Activated CD8-positive, alpha-beta memory T cell treated with anti-CD3 and anti-CD28 coated beads, Interleukin-2, amount 10 ng/mL, durations not matched to agents 7 days and 5 days (primary cell): ENCODE data around the gene HPS5. TPM values are rescaled to one million over a fixed set of nuclear protein-coding genes. Genes with fewer than 3 reads are reported as not detected.
"Not testable (repeated sequence)": the region's sequence is repeated elsewhere in the genome, so short reads cannot be mapped to it uniquely, and the experiment has no call there.

Experiments used
- ATAC-seq: fragments of 150-1000 bp; cut with Tn5 transposase; one replicate; pipeline ENCODE4 v1.10.0; 2021; ENCODE audit warnings: moderate library complexity
- CTCF ChIA-PET: fragments of 350-600 bp; sonication (Branson Sonifier 250); formaldehyde crosslinking; loops from one replicate; lab custom pipeline; 2021; ENCODE audit warnings: antibody characterized with exemption; lab: Charles Lee
- DNase-seq: peaks from one replicate; pipeline ENCODE4 v3.0.0-alpha.2; 2020
- H3K27ac Mint-ChIP-seq: one replicate; pipeline ENCODE4 v1.8.0; 2021; ENCODE audit warnings: mild to moderate bottlenecking, mixed read lengths
- H3K27me3 Mint-ChIP-seq: one replicate; pipeline ENCODE4 v1.8.0; 2021; ENCODE audit warnings: mixed read lengths
- H3K36me3 Mint-ChIP-seq: one replicate; pipeline ENCODE4 v1.8.0; 2021; ENCODE audit warnings: mild to moderate bottlenecking, mixed read lengths
- H3K4me1 Mint-ChIP-seq: one replicate; pipeline ENCODE4 v1.8.0; 2021; ENCODE audit warnings: mixed read lengths
- H3K4me3 Mint-ChIP-seq: one replicate; pipeline ENCODE4 v1.8.0; 2021; ENCODE audit warnings: mild to moderate bottlenecking, moderate library complexity, mixed read lengths
- H3K9me3 Mint-ChIP-seq: one replicate; pipeline ENCODE4 v1.8.0; 2022; ENCODE audit warnings: low read depth, mixed read lengths
- total RNA-seq, 2 experiments: library from RNA; stranded (reverse); gene quantifications; one replicate each; pipeline ENCODE4 v1.2.3, GENCODE V29; 2021

HPS5 gene
- total RNA-seq, 2 experiments from 2014 or later: 19.3 to 19.8 TPM

DNA sequence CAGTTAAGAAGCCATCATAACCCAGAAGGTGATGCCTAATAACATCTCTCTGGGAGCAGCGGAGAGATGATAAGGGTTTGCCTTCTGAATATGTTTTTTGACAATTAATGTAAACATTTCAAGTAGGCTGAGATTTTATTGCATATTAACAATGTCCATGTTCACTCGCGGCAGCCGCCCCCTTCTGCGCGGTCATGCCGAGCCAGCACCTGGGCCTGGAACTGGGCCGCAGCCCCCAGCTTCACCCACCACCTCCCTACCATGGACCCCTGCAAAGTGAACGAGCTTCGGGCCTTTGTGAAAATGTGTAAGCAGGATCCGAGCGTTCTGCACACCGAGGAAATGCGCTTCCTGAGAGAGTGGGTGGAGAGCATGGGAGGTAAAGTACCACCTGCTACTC is 60.2 kb downstream of the HPS5 start:
- no peaks in the 10 kb centered on the region for H3K9me3 Mint-ChIP-seq

DNA sequence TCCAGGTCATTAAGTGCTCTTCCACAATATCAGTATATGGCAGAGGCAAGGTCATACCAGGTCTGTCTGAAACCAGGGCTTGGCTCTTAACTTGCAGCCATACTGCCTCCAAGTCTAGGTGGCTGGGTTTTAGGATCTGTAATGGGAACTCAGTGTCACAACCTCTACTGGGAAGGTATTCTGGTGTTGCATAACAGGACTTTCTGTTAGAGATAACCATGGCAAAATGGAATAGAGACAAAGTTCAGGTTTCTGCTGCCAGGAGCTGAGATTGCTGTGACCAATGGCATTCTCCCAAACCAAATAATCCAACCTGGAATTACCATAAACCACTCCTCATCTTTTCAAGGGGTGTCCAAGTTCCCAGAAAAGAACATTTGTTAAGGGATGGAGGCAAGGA is 62.7 kb downstream of the HPS5 start:
- Mint-ChIP-seq H3K27me3 (peaks cover 24% of the 10 kb centered on the region), H3K9me3 (no peaks in the 10 kb centered on the region), H3K36me3 (peaks cover 3% of the 10 kb centered on the region), H3K4me3 (no peak overlapping the region), H3K4me1 (peaks cover 10% of the 10 kb centered on the region), H3K27ac (no peak overlapping the region)
- DNase-seq: no peak
- CTCF ChIA-PET: no interaction called here
- no peak for ATAC-seq

More for the DNA sequence above, 60.2 kb downstream of the HPS5 start:
- H3K4me1 Mint-ChIP-seq: peaks cover 23% of the 10 kb centered on the region
- no peak overlapping the region for H3K4me3 Mint-ChIP-seq
- no peak for DNase-seq
- peaks cover 20% of the 10 kb centered on the region for H3K27me3 Mint-ChIP-seq
- ATAC-seq: no peak
- peaks cover 3% of the 10 kb centered on the region for H3K36me3 Mint-ChIP-seq
- CTCF ChIA-PET: no interaction called here
- H3K27ac Mint-ChIP-seq: no peak overlapping the region

DNA sequence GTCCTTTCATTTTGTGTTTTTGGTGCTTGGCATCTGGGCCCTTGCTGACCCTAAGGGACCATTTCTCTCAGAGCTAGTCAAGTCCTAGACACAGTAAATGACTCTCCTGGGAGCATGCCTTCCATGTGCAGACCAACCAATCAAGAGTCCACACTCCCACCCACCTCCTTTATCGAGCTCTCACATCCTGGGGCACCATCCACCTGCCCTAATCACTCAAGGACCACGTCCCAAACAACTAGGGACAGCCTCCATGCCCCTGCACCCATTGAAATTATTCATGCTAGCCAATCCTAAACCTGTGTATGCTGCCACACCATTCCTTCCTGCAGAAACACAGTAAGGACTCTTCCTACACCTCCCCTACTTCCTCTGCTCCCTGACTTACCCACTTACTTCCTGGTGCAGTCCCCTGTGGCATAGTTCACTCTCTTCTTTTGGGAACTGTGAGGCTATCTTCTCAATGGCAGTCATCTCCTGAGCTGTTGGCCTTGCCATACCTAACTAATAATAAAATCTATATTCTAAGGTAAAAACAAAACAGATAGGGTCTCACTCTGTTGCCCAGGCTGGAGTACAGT is 67.1 kb downstream of the HPS5 start:
- Mint-ChIP-seq H3K4me1 (peaks cover 2% of the 10 kb centered on the region), H3K27ac (no peak overlapping the region), H3K9me3 (no peaks in the 10 kb centered on the region), H3K4me3 (no peak overlapping the region), H3K36me3 (no peaks in the 10 kb centered on the region), H3K27me3 (peaks cover 19% of the 10 kb centered on the region)
- CTCF ChIA-PET: no interaction called here
- DNase-seq (no peak), ATAC-seq (no peak)

DNA sequence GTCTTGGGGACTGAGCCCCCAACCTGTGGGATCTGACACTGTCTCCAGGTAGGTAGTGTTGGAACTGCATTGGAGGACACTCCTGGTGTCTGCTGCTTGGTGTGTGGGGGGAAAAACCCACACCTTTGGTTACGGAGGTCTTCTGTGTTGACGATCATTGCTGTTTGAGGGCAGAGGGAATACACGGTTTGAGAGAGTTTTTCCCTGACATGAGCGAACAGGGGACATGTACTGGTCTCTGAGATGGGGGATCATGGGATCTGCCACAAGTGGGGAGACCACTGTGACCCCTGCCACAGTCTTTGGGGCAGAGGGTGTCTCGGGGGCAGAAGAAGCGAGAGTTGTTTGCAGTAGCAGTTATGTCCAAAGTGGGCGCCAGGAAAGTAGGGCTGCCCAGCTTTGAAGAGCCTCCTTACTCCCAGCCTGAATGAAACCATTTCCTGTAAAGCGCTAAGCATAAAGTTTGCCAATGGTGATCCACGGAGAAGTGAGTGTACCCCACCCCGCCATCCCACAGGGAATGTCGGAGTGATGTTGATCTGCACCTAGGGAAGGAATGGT is 68.1 kb downstream of the HPS5 start:
- Mint-ChIP-seq H3K9me3 (no peaks in the 10 kb centered on the region), H3K27me3 (peaks cover 12% of the 10 kb centered on the region), H3K4me1 (peaks cover 4% of the 10 kb centered on the region), H3K27ac (no peak overlapping the region), H3K4me3 (no peak overlapping the region), H3K36me3 (no peaks in the 10 kb centered on the region)
- CTCF ChIA-PET: interaction anchor here (2.5 kb wide), 1 partner anchor 10 kb away, joined by 14 read pairs; no protein-coding TSS in a partner anchor
- no peak for DNase-seq
- ATAC-seq: no peak

DNA sequence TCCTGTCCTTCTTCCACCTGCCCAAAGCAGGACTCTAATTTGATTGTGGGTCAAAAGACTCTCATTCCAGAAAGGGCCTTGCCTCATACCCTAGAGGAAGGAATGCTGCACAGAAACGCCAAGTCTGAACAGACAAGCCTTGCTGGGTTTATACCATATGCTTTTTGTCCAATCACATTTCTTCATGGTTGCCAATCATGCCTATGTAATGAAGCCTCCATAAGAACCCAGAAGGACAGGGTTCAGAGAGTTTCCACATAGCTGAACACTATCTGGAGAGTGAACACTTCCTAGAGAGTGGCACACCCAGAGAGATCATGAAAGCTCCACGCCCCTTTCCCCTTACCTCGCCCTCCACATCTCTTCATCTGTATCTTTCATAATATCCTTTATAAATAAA is 68.7 kb downstream of the HPS5 start:
- no peaks in the 10 kb centered on the region for H3K36me3 Mint-ChIP-seq
- CTCF ChIA-PET: interaction anchor here (2.5 kb wide), 1 partner anchor 9 kb away, joined by 14 read pairs; no protein-coding TSS in a partner anchor
- no peak overlapping the region for H3K4me3 Mint-ChIP-seq
- H3K9me3 Mint-ChIP-seq: no peaks in the 10 kb centered on the region
- DNase-seq: no peak
- no peak overlapping the region for H3K27ac Mint-ChIP-seq
- peaks cover 11% of the 10 kb centered on the region for H3K27me3 Mint-ChIP-seq
- no peak for ATAC-seq
- H3K4me1 Mint-ChIP-seq: peaks cover 5% of the 10 kb centered on the region

DNA sequence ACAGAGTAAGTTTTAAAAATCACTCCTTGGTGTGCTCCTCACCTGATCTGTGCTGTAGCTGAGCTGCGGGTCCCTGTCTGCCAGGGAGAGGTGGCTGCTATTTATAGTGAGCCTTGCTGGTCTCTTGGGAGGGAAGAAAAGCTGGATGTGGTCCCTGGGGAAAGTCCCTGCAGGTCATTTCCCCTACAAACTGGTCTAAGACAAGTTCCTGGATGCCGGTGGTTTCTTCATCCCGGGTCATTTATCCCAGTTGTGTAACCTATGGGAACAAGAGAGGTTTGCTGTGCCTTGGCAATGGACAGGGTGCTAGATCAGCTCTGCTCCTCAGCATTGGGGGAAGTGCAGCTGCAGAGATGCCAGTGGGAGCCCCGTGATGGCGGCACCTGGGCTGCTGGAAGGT is 73.4 kb downstream of the HPS5 start, which contains the start of gene SAA2:
Gene SAA2, minus strand, starts transcription at position 108 of the 400 bp plus-strand sequence. CDS start 657 bp downstream, outside the sequence.
- DNase-seq: no peak
- peaks cover 2% of the 10 kb centered on the region for H3K27me3 Mint-ChIP-seq
- no peaks in the 10 kb centered on the region for H3K36me3 Mint-ChIP-seq
- no peak within 1 kb of the TSS for H3K4me3 Mint-ChIP-seq
- H3K4me1 Mint-ChIP-seq: peaks cover 41% of the 10 kb centered on the region
- ATAC-seq: no peak
- H3K27ac Mint-ChIP-seq: no peak within 1 kb of the TSS
- no peaks in the 10 kb centered on the region for H3K9me3 Mint-ChIP-seq
- CTCF ChIA-PET: interaction anchor here (0.8 kb wide), 1 partner anchor 520 kb away, joined by 3 read pairs; no protein-coding TSS in a partner anchor

DNA sequence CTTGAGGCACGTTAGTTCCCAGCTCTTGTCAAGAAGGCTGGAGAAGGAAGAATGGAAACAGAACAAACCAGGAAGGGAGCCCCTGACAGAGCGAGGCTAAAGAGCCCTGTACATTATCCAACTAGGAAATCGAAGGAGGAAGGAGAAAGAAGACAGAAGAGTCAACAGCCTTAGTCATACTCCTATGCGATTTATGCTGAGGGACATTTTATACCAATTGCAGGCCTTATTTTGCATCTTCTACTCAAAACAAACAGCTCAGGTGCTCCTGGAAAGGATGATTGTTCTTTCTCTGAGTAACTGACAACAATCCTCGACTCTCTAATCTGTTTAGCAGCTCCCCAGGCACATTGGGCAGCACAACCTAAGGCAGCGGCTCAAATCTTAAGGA is 74.8 kb downstream of the HPS5 start:
- H3K9me3 Mint-ChIP-seq, H3K36me3 Mint-ChIP-seq, CTCF ChIA-PET, DNase-seq, ATAC-seq: not testable (repeated sequence)
- Mint-ChIP-seq H3K27ac (peak overlapping the region; percentile 93), H3K27me3 (peaks cover 11% of the 10 kb centered on the region), H3K4me1 (peaks cover 41% of the 10 kb centered on the region), H3K4me3 (peak overlapping the region; percentile 76)

DNA sequence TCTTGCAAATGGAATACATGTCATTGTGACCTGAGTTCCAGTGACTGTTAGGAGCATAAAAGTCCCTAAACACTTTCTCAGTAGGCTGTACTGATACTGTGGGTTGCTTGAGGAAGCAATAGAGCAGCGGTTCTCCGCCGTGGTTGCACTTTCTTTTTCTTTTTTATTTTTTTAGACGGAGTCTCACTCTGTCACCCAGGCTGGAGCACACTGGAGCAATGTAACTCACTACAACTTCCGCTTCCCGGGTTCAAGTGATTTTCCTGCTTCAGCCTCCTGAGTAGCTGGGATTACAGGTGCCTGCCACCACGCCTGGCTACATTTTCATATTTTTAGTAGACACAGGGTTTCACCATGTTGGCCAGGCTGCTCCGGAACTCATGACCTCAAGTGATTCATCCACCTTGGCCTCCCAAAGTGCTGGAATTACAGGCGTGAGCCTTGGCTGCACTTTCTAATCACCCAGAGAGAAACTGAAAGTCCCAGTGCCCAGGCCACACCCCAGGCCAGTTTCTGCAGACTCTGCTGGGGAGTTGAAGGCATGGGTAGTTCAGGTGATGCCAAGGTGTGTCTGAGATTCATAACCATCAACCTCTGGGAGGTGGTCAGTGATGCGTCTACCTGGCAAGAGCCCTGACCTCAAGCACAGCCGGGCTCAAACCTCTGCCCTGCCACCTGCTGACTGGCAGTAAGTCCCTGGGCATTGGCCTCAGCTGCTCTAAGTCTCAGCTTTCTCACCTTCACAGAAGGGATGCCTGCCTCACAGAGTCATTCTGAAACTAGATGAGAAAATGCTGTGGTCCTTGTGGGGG is 75.4 kb downstream of the HPS5 start:
- Mint-ChIP-seq H3K27me3 (peaks cover 13% of the 10 kb centered on the region), H3K27ac (peak overlapping the region; percentile 93), H3K4me1 (peaks cover 39% of the 10 kb centered on the region), H3K4me3 (peak overlapping the region; percentile 76)
- not testable (repeated sequence) for H3K9me3 Mint-ChIP-seq, H3K36me3 Mint-ChIP-seq
- ATAC-seq: peak; percentile 81
- DNase-seq: peak; percentile 71
- CTCF ChIA-PET: interaction anchor here (0.5 kb wide), 1 partner anchor 308 kb away, joined by 6 read pairs; no protein-coding TSS in a partner anchor

DNA sequence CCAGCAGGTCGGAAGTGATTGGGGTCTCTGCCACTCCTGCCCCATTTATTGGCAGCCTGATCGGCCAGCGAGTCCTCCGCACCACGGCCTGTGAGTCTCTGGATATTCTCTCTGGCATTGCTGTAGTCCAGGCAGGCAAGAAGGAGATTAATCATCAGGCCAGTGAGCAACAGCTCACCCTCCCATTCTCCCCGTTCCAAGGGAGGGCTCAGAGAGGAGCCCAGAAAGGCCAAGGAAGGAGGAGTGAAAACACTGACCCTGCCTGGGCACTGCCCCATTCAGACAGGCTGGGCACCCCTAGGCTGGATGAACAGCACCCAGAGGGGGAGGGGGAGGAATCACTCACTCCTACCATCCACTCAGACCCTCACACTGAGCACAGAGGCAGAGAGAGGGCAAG is 76.5 kb downstream of the HPS5 start:
- CTCF ChIA-PET: interaction anchor here (0.7 kb wide), 1 partner anchor 76 kb away, joined by 3 read pairs; no protein-coding TSS in a partner anchor
- no peak for ATAC-seq
- H3K9me3 Mint-ChIP-seq: no peaks in the 10 kb centered on the region
- no peak overlapping the region for H3K4me3 Mint-ChIP-seq
- H3K27me3 Mint-ChIP-seq: peaks cover 22% of the 10 kb centered on the region
- H3K27ac Mint-ChIP-seq: peak overlapping the region; percentile 15
- peaks cover 39% of the 10 kb centered on the region for H3K4me1 Mint-ChIP-seq
- DNase-seq: no peak
- H3K36me3 Mint-ChIP-seq: no peaks in the 10 kb centered on the region

DNA sequence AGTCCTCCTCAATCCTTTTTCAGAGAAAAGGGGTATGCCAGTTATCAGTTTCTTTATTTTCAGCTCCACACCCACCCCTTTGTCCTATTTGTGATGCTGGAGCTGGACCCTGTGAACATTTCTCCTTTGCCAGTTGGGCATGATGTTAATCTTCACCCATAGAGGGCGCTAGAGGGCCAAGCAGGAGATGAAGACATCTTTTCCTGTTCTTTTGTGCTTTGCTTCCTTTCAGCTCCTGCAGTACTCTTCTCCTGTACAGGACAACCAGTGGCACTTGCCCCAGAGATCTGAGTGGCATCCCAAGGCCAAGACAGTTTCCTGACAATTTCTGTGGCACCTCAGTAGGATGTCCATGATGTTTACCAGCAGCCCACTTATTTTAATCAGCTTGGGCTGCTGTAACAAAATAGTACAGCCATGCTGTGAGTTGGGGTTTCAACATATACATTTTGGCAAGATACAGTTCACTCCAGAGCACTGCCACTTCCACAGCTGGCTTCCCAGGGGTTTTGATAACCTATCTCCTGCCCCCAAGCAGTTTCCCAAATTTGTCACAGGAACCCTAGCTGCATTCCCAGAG is 78.1 kb downstream of the HPS5 start:
- CTCF ChIA-PET: interaction anchor here (0.6 to 2.4 kb wide), 66 partner anchors 9 to 531 kb away, joined by 3 to 36 read pairs (median 4); partner anchors contain the start of genes GTF2H1, HPS5, LDHA and SAAL1
- no peaks in the 10 kb centered on the region for H3K36me3 Mint-ChIP-seq

DNA sequence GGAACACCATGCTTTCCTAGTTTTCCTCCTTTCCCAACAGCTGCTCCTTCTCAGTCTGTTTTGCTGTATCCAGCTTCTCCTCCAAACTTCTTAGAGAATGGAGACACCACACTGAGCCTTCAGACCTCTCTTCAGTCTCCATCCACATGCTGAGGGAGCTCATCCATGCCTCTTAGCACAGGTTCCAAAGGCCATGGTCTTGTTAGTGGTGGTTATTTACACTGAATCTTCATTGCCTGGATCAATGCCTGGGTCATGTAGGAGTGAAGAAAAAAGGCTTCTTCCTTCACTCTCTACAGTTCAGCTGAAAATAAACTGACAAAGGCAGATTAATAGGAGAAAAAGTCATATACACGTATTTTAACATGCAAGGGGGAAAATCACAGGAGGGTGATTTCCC is 82.3 kb downstream of the HPS5 start:
- DNase-seq: no peak
- Mint-ChIP-seq H3K4me1 (peaks cover 10% of the 10 kb centered on the region), H3K27me3 (peaks cover 62% of the 10 kb centered on the region), H3K27ac (no peak overlapping the region), H3K9me3 (no peaks in the 10 kb centered on the region), H3K4me3 (no peak overlapping the region), H3K36me3 (no peaks in the 10 kb centered on the region)
- no peak for ATAC-seq
- CTCF ChIA-PET: no interaction called here

More for the DNA sequence above, 78.1 kb downstream of the HPS5 start:
- Mint-ChIP-seq H3K27me3 (peaks cover 31% of the 10 kb centered on the region), H3K27ac (no peak overlapping the region), H3K9me3 (no peaks in the 10 kb centered on the region), H3K4me1 (peaks cover 37% of the 10 kb centered on the region), H3K4me3 (no peak overlapping the region)
- ATAC-seq: peak; percentile 28
- DNase-seq: peak; percentile 82

DNA sequence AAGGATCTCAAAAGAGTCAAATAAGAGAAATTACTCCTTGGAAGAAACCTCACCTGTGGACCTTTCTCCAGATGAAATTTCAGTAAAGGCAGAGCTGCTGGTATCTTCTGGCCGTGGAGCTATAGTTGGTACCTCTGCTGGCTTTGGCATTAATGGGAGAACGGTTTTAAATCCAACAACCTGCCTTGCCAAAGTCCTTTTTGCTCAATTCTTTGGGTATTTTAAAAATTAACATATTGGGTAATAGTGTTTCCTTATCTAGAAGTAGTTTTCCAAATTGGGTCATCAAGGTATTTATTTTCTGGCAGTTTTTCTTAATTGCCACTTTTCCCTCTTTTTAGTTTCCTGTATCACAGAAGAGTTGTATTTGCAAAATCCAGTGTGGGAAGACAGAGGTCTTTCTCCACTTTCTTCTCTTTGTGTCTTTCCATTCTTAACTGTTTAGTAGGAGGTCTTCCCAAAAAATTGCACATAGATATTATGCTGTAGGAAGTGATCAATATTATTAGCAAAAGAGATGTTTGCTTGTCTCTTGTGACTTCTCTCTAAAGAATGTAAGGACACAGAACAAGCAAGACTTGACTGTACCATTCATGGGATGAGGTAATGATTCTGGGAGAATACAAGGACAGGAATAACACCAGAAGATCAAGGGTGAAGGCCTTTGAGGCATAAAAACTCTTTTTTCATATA is 85.1 kb downstream of the HPS5 start, which contains the start of gene SAA4:
Gene SAA4, minus strand, starts transcription at position 139 of the 693 bp plus-strand sequence. CDS start 876 bp downstream, outside the sequence.
- Mint-ChIP-seq H3K27ac (no peak within 1 kb of the TSS), H3K36me3 (no peaks in the 10 kb centered on the region), H3K9me3 (no peaks in the 10 kb centered on the region), H3K4me1 (no peaks in the 10 kb centered on the region), H3K4me3 (no peak within 1 kb of the TSS), H3K27me3 (peaks cover 52% of the 10 kb centered on the region)
- ATAC-seq (no peak), DNase-seq (no peak)
- CTCF ChIA-PET: interaction anchor here (1.6 kb wide), 1 partner anchor 131 kb away, joined by 3 read pairs; the partner anchor contains the start of gene SAAL1
